ENCODE results near the gene SELENOO.
A peak's percentile ranks its signal among the peaks of the same experiment; 100 is the strongest.

The SELENOO gene

DNA sequence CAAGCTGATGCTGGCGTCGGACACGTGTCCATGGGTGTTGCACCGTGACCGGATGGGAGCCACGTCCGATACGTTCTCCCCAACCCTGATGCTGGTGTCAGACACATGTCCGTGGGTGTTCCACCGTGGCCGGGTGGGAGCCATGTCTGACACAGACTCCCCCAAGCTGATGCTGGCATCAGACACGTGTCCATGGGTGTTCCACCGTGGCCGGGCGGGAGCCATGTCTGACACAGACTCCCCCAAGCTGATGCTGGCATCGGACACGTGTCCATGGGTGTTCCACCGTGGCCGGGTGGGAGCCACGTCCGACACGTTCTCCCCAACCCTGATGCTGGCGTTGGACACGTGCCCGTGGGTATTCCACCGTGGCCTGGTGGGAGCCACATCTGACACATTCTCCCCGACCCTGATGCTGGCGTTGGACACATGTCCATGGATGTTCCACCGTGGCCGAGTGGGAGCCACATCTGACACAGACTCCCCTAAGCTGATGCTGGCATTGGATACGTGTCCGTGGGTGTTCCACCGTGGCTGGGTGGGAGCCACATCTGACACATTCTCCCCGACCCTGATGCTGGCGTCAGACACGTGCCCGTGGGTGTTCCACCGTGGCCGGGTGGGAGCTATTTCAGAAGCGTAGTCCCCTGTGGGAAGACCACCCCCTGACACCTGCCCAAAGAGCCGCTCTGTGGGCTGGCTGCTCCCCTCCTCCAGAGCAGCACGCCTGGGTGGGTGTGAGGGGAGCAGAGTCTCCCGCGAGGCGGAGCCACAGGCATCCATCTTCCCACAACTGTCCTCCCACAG is 20.0 kb downstream of the SELENOO start:
- ATAC-seq (ENCODE audit: insufficient read depth, low read depth) = no peak
- no peak for DNase-seq
- Histone ChIP-seq H3K4me2 (ENCODE audit: insufficient read depth, low read length) (no peak overlapping the region), H3K4me1 (ENCODE audit: insufficient read depth, low read length) (no peaks in the 10 kb centered on the region), H3K27ac (ENCODE audit: low read length) (no peak overlapping the region), H4K20me1 (ENCODE audit: insufficient read depth, low read length) (peaks cover 57% of the 10 kb centered on the region), H3K4me3 (ENCODE audit: low read depth in 1 of 2, low read length in 2 of 2) (no peak overlapping the region), H2AFZ (ENCODE audit: low read depth, low read length) (no peak overlapping the region), H3K36me3 (ENCODE audit: insufficient read depth, low read length) (peaks cover 94% of the 10 kb centered on the region), H3K79me2 (ENCODE audit: insufficient read depth, low read length) (peaks cover 2% of the 10 kb centered on the region; the same call in 1 of the 2 replicates), H3K27me3 (ENCODE audit: insufficient read depth, low read length, poor library complexity) (no peaks in the 10 kb centered on the region), H3K9ac (ENCODE audit: low read depth, low read length) (no peak overlapping the region), H3K9me3 (ENCODE audit: insufficient read depth, low read length, severe bottlenecking) (no peaks in the 10 kb centered on the region)
- TF ChIP-seq, protein P1, sequence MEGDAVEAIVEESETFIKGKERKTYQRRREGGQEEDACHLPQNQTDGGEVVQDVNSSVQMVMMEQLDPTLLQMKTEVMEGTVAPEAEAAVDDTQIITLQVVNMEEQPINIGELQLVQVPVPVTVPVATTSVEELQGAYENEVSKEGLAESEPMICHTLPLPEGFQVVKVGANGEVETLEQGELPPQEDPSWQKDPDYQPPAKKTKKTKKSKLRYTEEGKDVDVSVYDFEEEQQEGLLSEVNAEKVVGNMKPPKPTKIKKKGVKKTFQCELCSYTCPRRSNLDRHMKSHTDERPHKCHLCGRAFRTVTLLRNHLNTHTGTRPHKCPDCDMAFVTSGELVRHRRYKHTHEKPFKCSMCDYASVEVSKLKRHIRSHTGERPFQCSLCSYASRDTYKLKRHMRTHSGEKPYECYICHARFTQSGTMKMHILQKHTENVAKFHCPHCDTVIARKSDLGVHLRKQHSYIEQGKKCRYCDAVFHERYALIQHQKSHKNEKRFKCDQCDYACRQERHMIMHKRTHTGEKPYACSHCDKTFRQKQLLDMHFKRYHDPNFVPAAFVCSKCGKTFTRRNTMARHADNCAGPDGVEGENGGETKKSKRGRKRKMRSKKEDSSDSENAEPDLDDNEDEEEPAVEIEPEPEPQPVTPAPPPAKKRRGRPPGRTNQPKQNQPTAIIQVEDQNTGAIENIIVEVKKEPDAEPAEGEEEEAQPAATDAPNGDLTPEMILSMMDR (IDR thresholded peaks at IDR 0.05; ENCODE audit: borderline replicate concordance, extremely low read depth, low read length, poor library complexity, severe bottlenecking) = no peak
- no peak for TF ChIP-seq EZH2 (IDR thresholded peaks at IDR 0.05; ENCODE audit: borderline replicate concordance, low read depth, low read length, severe bottlenecking)

GRCh38 chr22:50221410-50222300 is 20.8 kb downstream of the SELENOO start:
- ATAC-seq (ENCODE audit: insufficient read depth, low read depth) (no peak), DNase-seq (no peak)
- Histone ChIP-seq H2AFZ (ENCODE audit: low read depth, low read length) (no peak overlapping the region), H3K27me3 (ENCODE audit: insufficient read depth, low read length, poor library complexity) (no peaks in the 10 kb centered on the region), H3K9ac (ENCODE audit: low read depth, low read length) (no peak overlapping the region), H3K27ac (ENCODE audit: low read length) (no peak overlapping the region), H3K36me3 (ENCODE audit: insufficient read depth, low read length) (peaks cover 93% of the 10 kb centered on the region), H3K4me2 (ENCODE audit: insufficient read depth, low read length) (no peak overlapping the region), H3K9me3 (ENCODE audit: insufficient read depth, low read length, severe bottlenecking) (no peaks in the 10 kb centered on the region), H3K79me2 (ENCODE audit: insufficient read depth, low read length) (no peaks in the 10 kb centered on the region), H3K4me3 (ENCODE audit: low read depth in 1 of 2, low read length in 2 of 2) (no peak overlapping the region), H4K20me1 (ENCODE audit: insufficient read depth, low read length) (peaks cover 54% of the 10 kb centered on the region), H3K4me1 (ENCODE audit: insufficient read depth, low read length) (no peaks in the 10 kb centered on the region)
- TF ChIP-seq EZH2 (IDR thresholded peaks at IDR 0.05; ENCODE audit: borderline replicate concordance, low read depth, low read length, severe bottlenecking) = no peak
- TF ChIP-seq, protein P1 (IDR thresholded peaks at IDR 0.05; ENCODE audit: borderline replicate concordance, extremely low read depth, low read length, poor library complexity, severe bottlenecking) = peak; percentile 33

GRCh38 chr22:50222508-50222907 is 21.7 kb downstream of the SELENOO start:
- Histone ChIP-seq H4K20me1 (ENCODE audit: insufficient read depth, low read length) (peaks cover 54% of the 10 kb centered on the region), H3K4me1 (ENCODE audit: insufficient read depth, low read length) (no peaks in the 10 kb centered on the region), H3K9me3 (ENCODE audit: insufficient read depth, low read length, severe bottlenecking) (no peaks in the 10 kb centered on the region), H3K27me3 (ENCODE audit: insufficient read depth, low read length, poor library complexity) (no peaks in the 10 kb centered on the region), H3K27ac (ENCODE audit: low read length) (no peak overlapping the region), H3K79me2 (ENCODE audit: insufficient read depth, low read length) (no peaks in the 10 kb centered on the region), H3K36me3 (ENCODE audit: insufficient read depth, low read length) (peaks cover 92% of the 10 kb centered on the region), H3K4me2 (ENCODE audit: insufficient read depth, low read length) (no peak overlapping the region), H3K4me3 (ENCODE audit: low read depth in 1 of 2, low read length in 2 of 2) (no peak overlapping the region), H3K9ac (ENCODE audit: low read depth, low read length) (no peak overlapping the region), H2AFZ (ENCODE audit: low read depth, low read length) (no peak overlapping the region)
- TF ChIP-seq, protein P1 (IDR thresholded peaks at IDR 0.05; ENCODE audit: borderline replicate concordance, extremely low read depth, low read length, poor library complexity, severe bottlenecking) = no peak
- no peak for TF ChIP-seq EZH2 (IDR thresholded peaks at IDR 0.05; ENCODE audit: borderline replicate concordance, low read depth, low read length, severe bottlenecking)
- ATAC-seq (ENCODE audit: insufficient read depth, low read depth) (no peak), DNase-seq (no peak)

Measured in DND-41 (cell line).